ENCODE results near the gene HP.

The HP gene

GRCh38 chr16:72042157-72042660 is 12.1 kb upstream of the HP start:
- TF ChIP-seq FOXP2 (optimal IDR thresholded peaks at IDR 0.05; ENCODE audit: borderline replicate concordance, extremely low read depth, extremely low read length, insufficient read depth) (no peak), SIN3A (IDR thresholded peaks at IDR 0.05; ENCODE audit: borderline replicate concordance, insufficient read depth, low read length) (no peak), TAF1 (IDR thresholded peaks at IDR 0.05; ENCODE audit: borderline replicate concordance, insufficient read depth, low read length) (no peak), REST (IDR thresholded peaks at IDR 0.05; ENCODE audit: insufficient read depth in 1 of 2, low read depth in 2 of 2, low read length in 2 of 2) (no peak), POLR2AphosphoS5 (IDR thresholded peaks at IDR 0.05; ENCODE audit: low read depth, low read length) (no peak)

- no peak for TF ChIP-seq POLR2AphosphoS5 (IDR thresholded peaks at IDR 0.05; ENCODE audit: low read depth, low read length)
- TF ChIP-seq SIN3A (IDR thresholded peaks at IDR 0.05; ENCODE audit: borderline replicate concordance, insufficient read depth, low read length), result no peak
- TF ChIP-seq TAF1 (IDR thresholded peaks at IDR 0.05; ENCODE audit: borderline replicate concordance, insufficient read depth, low read length), result no peak
- no peak for TF ChIP-seq REST (IDR thresholded peaks at IDR 0.05; ENCODE audit: insufficient read depth in 1 of 2, low read depth in 2 of 2, low read length in 2 of 2)
- no peak for TF ChIP-seq FOXP2 (optimal IDR thresholded peaks at IDR 0.05; ENCODE audit: borderline replicate concordance, extremely low read depth, extremely low read length, insufficient read depth)
These were observed 11.2 kb upstream of the HP start for GRCh38 chr16:72043058-72043457.

GRCh38 chr16:72043539-72043938 is 10.8 kb upstream of the HP start:
- TF ChIP-seq FOXP2 (optimal IDR thresholded peaks at IDR 0.05; ENCODE audit: borderline replicate concordance, extremely low read depth, extremely low read length, insufficient read depth) (no peak), TAF1 (IDR thresholded peaks at IDR 0.05; ENCODE audit: borderline replicate concordance, insufficient read depth, low read length) (no peak), SIN3A (IDR thresholded peaks at IDR 0.05; ENCODE audit: borderline replicate concordance, insufficient read depth, low read length) (no peak), POLR2AphosphoS5 (IDR thresholded peaks at IDR 0.05; ENCODE audit: low read depth, low read length) (no peak), REST (IDR thresholded peaks at IDR 0.05; ENCODE audit: insufficient read depth in 1 of 2, low read depth in 2 of 2, low read length in 2 of 2) (no peak)

- no peak for TF ChIP-seq FOXP2 (optimal IDR thresholded peaks at IDR 0.05; ENCODE audit: borderline replicate concordance, extremely low read depth, extremely low read length, insufficient read depth)
- no peak for TF ChIP-seq SIN3A (IDR thresholded peaks at IDR 0.05; ENCODE audit: borderline replicate concordance, insufficient read depth, low read length)
- TF ChIP-seq REST (IDR thresholded peaks at IDR 0.05; ENCODE audit: insufficient read depth in 1 of 2, low read depth in 2 of 2, low read length in 2 of 2), result no peak
- TF ChIP-seq POLR2AphosphoS5 (IDR thresholded peaks at IDR 0.05; ENCODE audit: low read depth, low read length), result no peak
- TF ChIP-seq TAF1 (IDR thresholded peaks at IDR 0.05; ENCODE audit: borderline replicate concordance, insufficient read depth, low read length), result no peak
These were observed 10.0 kb upstream of the HP start for GRCh38 chr16:72044296-72044695.
